HG02981 (cell line): ENCODE results near the gene SPIRE2.

ENCODE experiments used
- ATAC-seq: cut with Tn5 transposase; IDR thresholded peaks from one replicate; pipeline ENCODE4 v1.9.1; 2021; ENCODE audit warnings: mild to moderate bottlenecking, moderate library complexity; ENCODE audit not compliant: unreplicated experiment

Gene SPIRE2

GRCh38 chr16:89893642-89894548 is 65.6 kb downstream of the SPIRE2 start:
- ATAC-seq = no peak

GRCh38 chr16:89895482-89896250 is 67.4 kb downstream of the SPIRE2 start:
- no peak for ATAC-seq

GRCh38 chr16:89897204-89897603 is 68.9 kb downstream of the SPIRE2 start:
- no peak for ATAC-seq

- no peak for ATAC-seq
Measured at GRCh38 chr16:89898201-89898967, 70.1 kb downstream of the SPIRE2 start.

- ATAC-seq = no peak
Measured at GRCh38 chr16:89899879-89900481, 71.7 kb downstream of the SPIRE2 start.

GRCh38 chr16:89900885-89901284 is 72.6 kb downstream of the SPIRE2 start:
- no peak for ATAC-seq

GRCh38 chr16:89902980-89903379 is 74.7 kb downstream of the SPIRE2 start:
- ATAC-seq = no peak

GRCh38 chr16:89903908-89904515 is 75.7 kb downstream of the SPIRE2 start:
- ATAC-seq = no peak

- ATAC-seq = no peak
Measured at GRCh38 chr16:89904606-89905510, 76.6 kb downstream of the SPIRE2 start.

GRCh38 chr16:89905511-89906139 is 77.3 kb downstream of the SPIRE2 start:
- ATAC-seq = no peak

GRCh38 chr16:89906140-89907025 is 78.1 kb downstream of the SPIRE2 start:
- no peak for ATAC-seq

GRCh38 chr16:89907055-89907814 is 79.0 kb downstream of the SPIRE2 start:
- ATAC-seq = no peak

- ATAC-seq = no peak
Measured at GRCh38 chr16:89908236-89908635, 80.0 kb downstream of the SPIRE2 start.

GRCh38 chr16:89909777-89910716 is 81.8 kb downstream of the SPIRE2 start:
- no peak for ATAC-seq

GRCh38 chr16:89910717-89911354 is 82.6 kb downstream of the SPIRE2 start:
- no peak for ATAC-seq

GRCh38 chr16:89911375-89911774 is 83.1 kb downstream of the SPIRE2 start:
- ATAC-seq = no peak
